Posterior vena cava (tissue), 2 donors: Measurements from ENCODE around the gene MBNL1. TPM values are rescaled to one million over a fixed set of nuclear protein-coding genes. Genes with fewer than 3 reads are reported as not detected.

Experiments used
- DNase-seq: peaks from one replicate; pipeline ENCODE4 v3.0.0-alpha.2; 2020; ENCODE audit warnings: low spot score
- intact Hi-C, 2 donors: fragments of 100-400 bp; cut with DNase I; formaldehyde crosslinking; loops; one replicate each; pipeline versions ENCODE4 v1.14.1 to v1.14.2; 2022 to 2023
- total RNA-seq, 2 donors: library from RNA; stranded (reverse); fragmentation: NEBNext Ultra II Directional; extraction: Animal tissue kit (Norgen Biotek cat#: 25700); gene quantifications; one replicate each; pipeline ENCODE4 v1.2.1, GENCODE V29; 2021
- donor health status: DM: yes; HTN: yes; CAD: no.
- donor health status: DM: yes; HTN: yes; CAD: no.

Gene MBNL1
- total RNA-seq, 2 donors from 2014 or later: 393 to 453 TPM

GRCh38 chr3:152308475-152308844 is 39.7 kb downstream of the MBNL1 start:
- no peak for DNase-seq
- intact Hi-C loops: no loop called here

DNA sequence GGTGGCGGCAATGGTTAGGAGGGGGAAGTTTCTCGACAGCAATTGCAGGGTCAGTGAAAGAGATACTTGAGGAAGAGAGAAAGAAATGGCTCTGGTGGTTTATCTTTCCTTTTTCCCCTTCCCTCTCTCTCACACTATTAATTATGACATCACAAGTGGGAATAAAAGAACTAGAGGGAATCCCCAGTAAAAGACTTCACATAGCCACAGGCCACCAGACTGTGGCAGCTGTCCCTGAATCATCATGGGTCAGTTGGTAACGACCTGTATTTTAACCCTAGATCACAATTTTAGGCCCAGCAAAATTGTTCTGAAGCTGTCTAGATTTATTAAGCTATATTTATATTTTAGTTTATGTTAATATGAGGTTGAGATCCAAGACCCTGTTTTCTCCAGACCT is 40.3 kb downstream of the MBNL1 start:
- intact Hi-C loops: no loop called here

GRCh38 chr3:152309535-152310307 is 41.0 kb downstream of the MBNL1 start:
- no peak for DNase-seq
- intact Hi-C loops: no loop called here

More for the DNA sequence above, 40.3 kb downstream of the MBNL1 start:
- DNase-seq: no peak

- intact Hi-C loops: no loop called here
- DNase-seq: no peak
Observed at GRCh38 chr3:152313430-152313829, 44.7 kb downstream of the MBNL1 start.

- intact Hi-C loops: no loop called here
- DNase-seq: no peak
Observed at GRCh38 chr3:152313914-152314313, 45.2 kb downstream of the MBNL1 start.

GRCh38 chr3:152314677-152315353 is 46.1 kb downstream of the MBNL1 start:
- intact Hi-C loops: no loop called here
- no peak for DNase-seq

- no peak for DNase-seq
- intact Hi-C loops: no loop called here
Observed at GRCh38 chr3:152315623-152316022, 46.9 kb downstream of the MBNL1 start.

- intact Hi-C loops: no loop called here
Observed at GRCh38 chr3:152316318-152316717, 47.6 kb downstream of the MBNL1 start.

DNA sequence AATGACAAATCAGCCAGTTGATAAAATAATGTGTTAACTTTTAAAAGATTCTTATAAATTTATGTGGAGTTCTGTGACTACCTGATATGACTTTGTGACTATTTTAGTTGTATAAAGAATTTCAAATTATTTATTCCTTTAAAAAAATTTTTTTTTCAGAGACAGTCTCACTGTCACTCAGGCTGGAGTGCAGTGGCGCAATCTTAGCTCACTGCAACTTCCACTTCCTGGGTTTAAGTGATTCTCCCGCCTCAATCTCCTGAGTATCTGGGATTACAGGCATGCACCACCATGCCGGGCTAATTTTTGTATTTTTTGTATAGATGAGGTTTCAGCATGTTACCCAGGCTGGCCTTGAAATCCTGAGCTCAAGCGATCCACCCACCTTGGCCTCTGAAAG is 48.5 kb downstream of the MBNL1 start:
- intact Hi-C loops: no loop called here
- no peak for DNase-seq

More at GRCh38 chr3:152316318-152316717, 47.6 kb downstream of the MBNL1 start:
- DNase-seq: no peak

- intact Hi-C loops: no loop called here
- DNase-seq: no peak
Observed at GRCh38 chr3:152317956-152318355, 49.2 kb downstream of the MBNL1 start.

DNA sequence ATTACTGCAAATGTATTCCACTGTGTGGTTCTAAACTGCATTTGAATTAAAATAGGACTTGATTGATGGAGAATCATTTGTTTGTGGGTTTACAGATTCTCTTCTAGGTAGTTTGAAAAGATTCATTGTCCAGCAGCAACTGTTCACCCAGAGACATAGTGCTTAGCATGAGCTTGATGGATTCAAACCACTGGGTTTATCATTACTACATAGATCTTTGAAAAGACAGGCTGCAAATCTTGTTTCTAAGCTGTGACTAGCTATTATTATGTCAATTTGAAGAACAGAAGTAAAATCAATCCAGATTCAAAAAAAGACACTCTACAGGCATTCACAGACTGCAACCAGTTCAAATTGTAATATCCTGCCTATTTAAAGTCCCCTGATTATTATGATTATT is 49.8 kb downstream of the MBNL1 start:
- intact Hi-C loops: no loop called here
- no peak for DNase-seq

DNA sequence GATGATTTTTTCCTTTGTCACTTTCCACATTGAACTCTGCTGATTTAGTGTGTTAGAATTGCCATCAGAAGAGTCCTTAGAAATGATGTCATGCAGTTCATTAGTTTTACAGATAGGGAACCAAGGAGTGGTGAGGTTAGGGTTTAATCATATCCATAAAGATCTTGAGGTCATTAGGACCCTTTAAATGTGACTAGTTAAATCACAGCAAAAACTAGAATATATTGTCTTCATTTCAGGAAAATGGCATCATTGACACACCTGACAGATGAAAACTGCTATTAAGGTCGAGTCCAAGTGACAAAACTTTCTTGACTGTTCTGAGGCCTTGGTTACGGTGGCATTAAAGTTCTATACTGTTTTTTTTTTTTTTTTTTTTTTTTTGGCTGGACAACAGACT is 50.5 kb downstream of the MBNL1 start:
- intact Hi-C loops: no loop called here
- no peak for DNase-seq

DNA sequence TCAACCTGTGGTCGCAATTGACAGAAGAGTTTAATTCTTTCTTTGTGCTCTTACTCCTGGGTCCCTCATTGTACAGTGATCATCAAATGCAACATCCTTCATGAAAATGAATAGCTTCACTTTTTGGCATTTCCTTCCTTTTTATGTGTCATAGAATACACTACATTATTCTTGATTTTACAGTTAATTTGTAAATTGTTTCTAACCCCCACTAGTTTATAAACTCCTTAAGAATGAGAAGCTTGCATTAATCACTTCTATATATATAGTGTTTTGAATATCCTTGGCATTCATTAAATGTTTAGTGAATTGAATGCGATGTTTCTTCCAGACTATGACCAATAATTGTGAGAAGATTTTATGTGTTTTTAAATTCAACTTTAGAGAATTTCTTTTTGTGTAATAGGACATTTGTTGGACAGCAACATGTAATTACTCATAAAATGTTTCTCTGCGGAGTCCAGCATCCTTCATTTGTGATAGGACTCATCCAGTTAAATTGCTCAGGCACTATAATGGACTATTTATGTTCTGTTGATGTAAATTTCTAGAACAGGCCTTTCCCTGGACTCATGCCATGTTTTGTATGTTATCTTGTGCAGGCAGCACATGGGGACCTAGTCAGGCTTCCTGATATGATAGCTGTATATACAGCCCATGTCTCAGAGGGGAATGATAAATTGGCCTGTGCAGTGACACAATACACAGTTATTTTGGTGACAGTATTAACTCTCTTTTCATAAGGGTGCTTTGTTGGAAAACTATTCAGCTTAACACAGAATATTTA is 51.3 kb downstream of the MBNL1 start:
- no peak for DNase-seq
- intact Hi-C loops: loop anchor here (10.0 kb wide), 2 partner anchors 55 to 115 kb away; partner anchors contain the start of gene MBNL1 (in 1 of the 2)

GRCh38 chr3:152321200-152321954 is 52.6 kb downstream of the MBNL1 start:
- DNase-seq: no peak
- intact Hi-C loops: loop anchor here (10.0 kb wide), 2 partner anchors 57 to 113 kb away; partner anchors contain the start of gene MBNL1 (in 1 of the 2)

DNA sequence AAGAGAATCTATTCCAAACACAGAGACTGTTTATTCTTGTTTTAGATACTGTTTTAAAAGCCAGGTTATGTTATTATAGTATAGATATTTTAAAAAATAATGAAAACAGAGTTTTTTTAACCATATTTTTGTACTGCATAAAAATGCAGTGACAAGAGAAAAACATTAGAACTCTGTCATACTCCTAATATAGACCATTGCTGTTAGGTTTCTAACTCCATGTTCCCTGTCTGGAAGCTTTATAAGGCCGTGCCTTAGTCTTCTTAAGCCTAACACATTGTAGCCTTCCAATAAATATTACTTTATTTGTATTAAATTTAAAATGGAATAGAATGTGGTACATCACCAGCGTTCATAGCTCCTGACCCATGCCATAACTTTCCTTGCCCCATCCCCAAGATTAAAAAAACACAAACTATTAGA is 53.2 kb downstream of the MBNL1 start:
- no peak for DNase-seq
- intact Hi-C loops: loop anchor here (10.0 kb wide), 2 partner anchors 57 to 113 kb away; partner anchors contain the start of gene MBNL1 (in 1 of the 2)

GRCh38 chr3:152322756-152323155 is 54.0 kb downstream of the MBNL1 start:
- intact Hi-C loops: loop anchor here (10.0 kb wide), 2 partner anchors 58 to 112 kb away; partner anchors contain the start of gene MBNL1 (in 1 of the 2)
- no peak for DNase-seq

DNA sequence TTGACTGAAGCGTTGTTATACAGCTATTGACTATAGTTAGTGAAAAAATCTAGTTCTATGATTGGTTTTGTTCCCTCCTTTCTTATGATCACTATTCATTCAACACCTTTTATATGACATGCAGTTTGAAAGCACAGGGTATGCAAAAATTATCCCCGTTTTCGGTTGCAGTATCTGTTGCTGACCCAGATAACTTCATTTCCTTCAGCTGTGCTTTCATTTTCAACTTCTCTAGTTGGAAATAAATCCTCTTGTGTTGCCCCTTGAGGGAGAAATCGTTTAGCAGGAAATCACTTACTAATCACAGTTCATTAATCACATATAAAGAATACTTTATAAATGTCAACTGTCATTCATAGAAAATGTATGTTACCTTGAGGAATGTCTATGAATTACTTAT is 55.1 kb downstream of the MBNL1 start:
- no peak for DNase-seq
- intact Hi-C loops: loop anchor here (10.0 kb wide), 2 partner anchors 59 to 111 kb away; partner anchors contain the start of gene MBNL1 (in 1 of the 2)

GRCh38 chr3:152325136-152325535 is 56.4 kb downstream of the MBNL1 start:
- intact Hi-C loops: loop anchor here (10.0 kb wide), 2 partner anchors 60 to 110 kb away; partner anchors contain the start of gene MBNL1 (in 1 of the 2)
- DNase-seq: no peak

GRCh38 chr3:152327203-152327602 is 58.5 kb downstream of the MBNL1 start:
- intact Hi-C loops: loop anchor here (10.0 kb wide), 2 partner anchors 62 to 108 kb away; partner anchors contain the start of gene MBNL1 (in 1 of the 2)
- DNase-seq: no peak
